ENCODE results near the gene CCDC169. TPM values are rescaled to one million over a fixed set of nuclear protein-coding genes. Genes with fewer than 3 reads are reported as not detected.
"Not testable (repeated sequence)": the region's sequence is repeated elsewhere in the genome, so short reads cannot be mapped to it uniquely, and the experiment has no call there.

Gene CCDC169
- total and polyA plus RNA-seq, 4 donors: 3.4 to 5.4 (median 4.7) TPM

DNA sequence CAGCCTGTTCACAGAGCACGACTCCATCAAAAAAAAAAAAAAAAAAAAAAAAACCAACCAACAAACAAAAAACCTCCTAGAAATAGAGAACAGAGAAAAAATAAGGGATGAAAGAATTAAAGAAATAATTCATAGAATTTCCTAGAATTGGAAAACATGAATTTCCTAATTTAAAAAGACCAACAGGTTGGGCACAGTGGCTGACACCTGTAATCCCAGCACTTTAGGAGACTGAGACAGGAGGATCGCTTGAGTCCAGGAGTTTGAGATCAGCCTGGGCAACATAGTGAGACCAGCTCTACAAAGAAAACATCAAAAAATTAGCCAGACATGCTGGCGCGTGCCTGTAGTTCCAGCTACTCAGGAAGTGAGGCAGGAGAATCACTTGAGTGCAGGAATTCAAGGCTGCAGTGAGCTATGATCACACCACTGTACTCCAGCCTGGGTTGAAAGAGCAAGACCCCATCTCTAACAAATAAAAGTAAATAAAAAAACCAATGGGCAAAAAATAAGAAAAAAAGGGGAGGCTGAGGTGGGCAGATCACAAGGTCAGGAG, 42.1 kb upstream of the CCDC169 start:
- H3K27ac ChIP-seq (ENCODE audit: low read depth, low read length): no peak overlapping the region
- H3K36me3 ChIP-seq (ENCODE audit: control insufficient read depth, insufficient read depth, low read length): no peaks in the 10 kb centered on the region
- H3K4me3 ChIP-seq (ENCODE audit: low read depth, low read length): no peak overlapping the region
- 100% methylated on average over 3 of the region's 4 CpGs for WGBS (ENCODE audit: insufficient coverage)
- no peak for DNase-seq (ENCODE audit: low read depth in 4 of 6, low spot score in 6 of 6)
- no peaks in the 10 kb centered on the region for H3K9me3 ChIP-seq (ENCODE audit: control insufficient read depth, insufficient read depth, low read length)
- H3K27me3 ChIP-seq (ENCODE audit: control insufficient read depth, insufficient read depth, low read length): no peaks in the 10 kb centered on the region
- peaks cover 2% of the 10 kb centered on the region for H3K4me1 ChIP-seq (ENCODE audit: control insufficient read depth, insufficient read depth, low read length)

- whole genome bisulfite sequencing (ENCODE audit: insufficient coverage): no CpG with 5 or more reads among the region's 3 CpGs
- Histone ChIP-seq H3K4me3 (ENCODE audit: low read depth, low read length) (no peak overlapping the region), H3K27ac (ENCODE audit: low read depth, low read length) (no peak overlapping the region), H3K4me1 (ENCODE audit: control insufficient read depth, insufficient read depth, low read length) (no peaks in the 10 kb centered on the region), H3K9me3 (ENCODE audit: control insufficient read depth, insufficient read depth, low read length) (no peaks in the 10 kb centered on the region), H3K36me3 (ENCODE audit: control insufficient read depth, insufficient read depth, low read length) (no peaks in the 10 kb centered on the region), H3K27me3 (ENCODE audit: control insufficient read depth, insufficient read depth, low read length) (no peaks in the 10 kb centered on the region)
- DNase-seq (ENCODE audit: low read depth in 4 of 6, low spot score in 6 of 6): no peak
Observed at GRCh38 chr13:36337938-36338641, 40.5 kb upstream of the CCDC169 start.

DNA sequence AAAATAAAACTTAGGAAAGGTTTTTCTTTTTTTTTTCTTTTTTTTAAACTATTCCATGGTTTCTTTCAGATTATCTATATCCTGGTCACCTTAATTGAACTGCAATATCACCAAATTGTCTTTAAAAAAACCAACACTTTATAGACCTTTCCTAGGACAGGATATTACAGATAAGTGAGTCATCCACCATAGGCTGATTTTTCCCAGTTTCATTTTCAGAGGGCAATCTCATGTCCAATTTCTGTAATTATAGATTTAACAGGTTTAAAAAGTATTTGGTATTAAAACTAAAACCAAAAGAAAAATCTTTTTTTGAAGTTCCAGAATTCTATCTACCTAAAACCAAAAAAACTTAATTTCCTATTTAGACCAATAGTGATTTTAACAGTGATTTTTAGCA, 35.4 kb upstream of the CCDC169 start:
- H3K9me3 ChIP-seq (ENCODE audit: control insufficient read depth, insufficient read depth, low read length): no peaks in the 10 kb centered on the region
- peaks cover 4% of the 10 kb centered on the region for H3K36me3 ChIP-seq (ENCODE audit: control insufficient read depth, insufficient read depth, low read length)
- H3K4me3 ChIP-seq (ENCODE audit: low read depth, low read length): no peak overlapping the region
- no peak for DNase-seq (ENCODE audit: low read depth in 4 of 6, low spot score in 6 of 6)
- no peak overlapping the region for H3K27ac ChIP-seq (ENCODE audit: low read depth, low read length)
- H3K27me3 ChIP-seq (ENCODE audit: control insufficient read depth, insufficient read depth, low read length): no peaks in the 10 kb centered on the region
- H3K4me1 ChIP-seq (ENCODE audit: control insufficient read depth, insufficient read depth, low read length): no peaks in the 10 kb centered on the region

- not testable (repeated sequence) for H3K4me1 ChIP-seq (ENCODE audit: control insufficient read depth, insufficient read depth, low read length); H3K27ac ChIP-seq (ENCODE audit: low read depth, low read length); H3K9me3 ChIP-seq (ENCODE audit: control insufficient read depth, insufficient read depth, low read length); H3K4me3 ChIP-seq (ENCODE audit: low read depth, low read length); H3K27me3 ChIP-seq (ENCODE audit: control insufficient read depth, insufficient read depth, low read length); DNase-seq (ENCODE audit: low read depth in 4 of 6, low spot score in 6 of 6); H3K36me3 ChIP-seq (ENCODE audit: control insufficient read depth, insufficient read depth, low read length)
Observed at GRCh38 chr13:36332255-36332654, 34.6 kb upstream of the CCDC169 start.

GRCh38 chr13:36331280-36331679, 33.7 kb upstream of the CCDC169 start:
- no peak for DNase-seq (ENCODE audit: low read depth in 4 of 6, low spot score in 6 of 6)
- Histone ChIP-seq H3K36me3 (ENCODE audit: control insufficient read depth, insufficient read depth, low read length) (peaks cover 8% of the 10 kb centered on the region), H3K9me3 (ENCODE audit: control insufficient read depth, insufficient read depth, low read length) (no peaks in the 10 kb centered on the region), H3K4me3 (ENCODE audit: low read depth, low read length) (no peak overlapping the region), H3K27me3 (ENCODE audit: control insufficient read depth, insufficient read depth, low read length) (no peaks in the 10 kb centered on the region), H3K4me1 (ENCODE audit: control insufficient read depth, insufficient read depth, low read length) (no peaks in the 10 kb centered on the region), H3K27ac (ENCODE audit: low read depth, low read length) (no peak overlapping the region)
- WGBS (ENCODE audit: insufficient coverage): 74% methylated on average over 2 of the region's 4 CpGs

DNA sequence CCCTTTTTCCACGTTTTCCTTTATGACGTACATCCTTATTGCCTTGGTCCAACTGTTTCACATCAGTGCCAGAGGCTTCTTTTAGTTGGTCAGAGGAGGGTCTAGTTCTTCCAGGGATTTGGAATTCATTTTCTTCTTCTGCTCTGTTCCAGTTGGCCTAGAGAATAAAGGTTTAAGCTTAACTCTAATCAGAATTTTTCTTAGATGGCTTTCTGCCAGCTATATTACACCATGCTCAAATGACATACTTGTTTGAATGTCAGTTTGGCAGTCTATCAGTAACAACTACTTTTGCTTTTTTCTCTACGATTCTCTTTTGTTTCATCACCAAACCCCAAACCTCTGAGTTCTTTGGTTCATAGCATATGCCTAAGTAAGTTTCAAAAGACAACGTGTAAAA, 31.7 kb upstream of the CCDC169 start:
- H3K27me3 ChIP-seq (ENCODE audit: control insufficient read depth, insufficient read depth, low read length): no peaks in the 10 kb centered on the region
- H3K9me3 ChIP-seq (ENCODE audit: control insufficient read depth, insufficient read depth, low read length): no peaks in the 10 kb centered on the region
- no peak for DNase-seq (ENCODE audit: low read depth in 4 of 6, low spot score in 6 of 6)
- no peak overlapping the region for H3K4me3 ChIP-seq (ENCODE audit: low read depth, low read length)
- no peaks in the 10 kb centered on the region for H3K4me1 ChIP-seq (ENCODE audit: control insufficient read depth, insufficient read depth, low read length)
- WGBS (ENCODE audit: insufficient coverage): no CpG with 5 or more reads among the region's 4 CpGs
- H3K27ac ChIP-seq (ENCODE audit: low read depth, low read length): no peak overlapping the region
- H3K36me3 ChIP-seq (ENCODE audit: control insufficient read depth, insufficient read depth, low read length): peaks cover 8% of the 10 kb centered on the region

DNA sequence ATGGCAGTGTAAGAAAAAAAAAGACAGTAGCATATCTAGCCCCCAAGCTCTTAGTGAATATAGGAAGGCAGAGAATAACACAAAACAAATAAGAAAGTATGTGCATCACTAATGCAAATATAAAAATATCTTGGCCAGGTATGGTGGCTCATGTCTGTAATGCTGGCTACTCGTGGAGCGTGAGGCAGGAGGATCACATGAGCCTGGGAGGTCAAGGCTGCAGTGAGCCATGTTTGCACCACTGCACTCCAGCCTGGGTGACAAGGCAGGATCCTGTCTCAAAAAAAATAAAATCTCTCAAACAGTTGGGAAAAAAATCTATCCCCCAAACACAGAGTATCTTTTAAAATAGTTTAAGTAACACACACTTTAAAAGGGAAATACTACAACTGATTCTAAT, 31.2 kb upstream of the CCDC169 start:
- no peak overlapping the region for H3K27ac ChIP-seq (ENCODE audit: low read depth, low read length)
- WGBS (ENCODE audit: insufficient coverage): 92% methylated on average over 2 of the region's 2 CpGs
- H3K9me3 ChIP-seq (ENCODE audit: control insufficient read depth, insufficient read depth, low read length): no peaks in the 10 kb centered on the region
- H3K4me3 ChIP-seq (ENCODE audit: low read depth, low read length): no peak overlapping the region
- H3K4me1 ChIP-seq (ENCODE audit: control insufficient read depth, insufficient read depth, low read length): no peaks in the 10 kb centered on the region
- no peak for DNase-seq (ENCODE audit: low read depth in 4 of 6, low spot score in 6 of 6)
- no peaks in the 10 kb centered on the region for H3K27me3 ChIP-seq (ENCODE audit: control insufficient read depth, insufficient read depth, low read length)
- peaks cover 8% of the 10 kb centered on the region for H3K36me3 ChIP-seq (ENCODE audit: control insufficient read depth, insufficient read depth, low read length)

DNA sequence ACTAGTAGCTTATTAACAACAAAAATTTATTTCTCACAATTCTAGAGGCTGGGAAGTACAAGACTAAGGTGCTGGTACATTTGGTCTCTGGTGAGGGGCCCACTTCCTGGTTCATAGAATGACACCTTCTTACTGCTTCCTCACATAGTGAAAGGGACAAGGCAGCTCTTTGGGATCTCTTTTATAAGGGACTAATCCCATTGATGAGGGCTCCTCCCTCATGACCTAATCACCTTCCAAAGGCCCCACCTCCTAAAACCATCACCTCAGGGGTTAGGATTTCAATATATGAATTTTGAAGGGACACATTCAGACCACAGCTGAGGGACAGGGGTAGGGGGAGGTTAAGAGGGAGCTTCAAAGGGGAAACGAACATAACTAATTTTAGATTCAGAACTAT, 28.3 kb upstream of the CCDC169 start:
- Histone ChIP-seq H3K27ac (ENCODE audit: low read depth, low read length) (no peak overlapping the region), H3K4me3 (ENCODE audit: low read depth, low read length) (no peak overlapping the region), H3K36me3 (ENCODE audit: control insufficient read depth, insufficient read depth, low read length) (peaks cover 12% of the 10 kb centered on the region), H3K27me3 (ENCODE audit: control insufficient read depth, insufficient read depth, low read length) (no peaks in the 10 kb centered on the region), H3K9me3 (ENCODE audit: control insufficient read depth, insufficient read depth, low read length) (no peaks in the 10 kb centered on the region), H3K4me1 (ENCODE audit: control insufficient read depth, insufficient read depth, low read length) (no peaks in the 10 kb centered on the region)
- DNase-seq (ENCODE audit: low read depth in 4 of 6, low spot score in 6 of 6): no peak
- no CpG with 5 or more reads among the region's 1 CpG for WGBS (ENCODE audit: insufficient coverage)

GRCh38 chr13:36324881-36325280, 27.3 kb upstream of the CCDC169 start:
- peaks cover 12% of the 10 kb centered on the region for H3K36me3 ChIP-seq (ENCODE audit: control insufficient read depth, insufficient read depth, low read length)
- not testable (repeated sequence) for DNase-seq (ENCODE audit: low read depth in 4 of 6, low spot score in 6 of 6); H3K4me3 ChIP-seq (ENCODE audit: low read depth, low read length); H3K4me1 ChIP-seq (ENCODE audit: control insufficient read depth, insufficient read depth, low read length); H3K27ac ChIP-seq (ENCODE audit: low read depth, low read length); H3K9me3 ChIP-seq (ENCODE audit: control insufficient read depth, insufficient read depth, low read length); H3K27me3 ChIP-seq (ENCODE audit: control insufficient read depth, insufficient read depth, low read length)
- 80% methylated on average over 4 of the region's 5 CpGs for WGBS (ENCODE audit: insufficient coverage)

- Histone ChIP-seq H3K4me1 (ENCODE audit: control insufficient read depth, insufficient read depth, low read length) (no peaks in the 10 kb centered on the region), H3K27me3 (ENCODE audit: control insufficient read depth, insufficient read depth, low read length) (no peaks in the 10 kb centered on the region), H3K27ac (ENCODE audit: low read depth, low read length) (no peak overlapping the region), H3K36me3 (ENCODE audit: control insufficient read depth, insufficient read depth, low read length) (peaks cover 12% of the 10 kb centered on the region), H3K9me3 (ENCODE audit: control insufficient read depth, insufficient read depth, low read length) (no peaks in the 10 kb centered on the region), H3K4me3 (ENCODE audit: low read depth, low read length) (no peak overlapping the region)
- WGBS (ENCODE audit: insufficient coverage): no CpG with 5 or more reads among the region's 1 CpG
- DNase-seq (ENCODE audit: low read depth in 4 of 6, low spot score in 6 of 6): no peak
Observed at GRCh38 chr13:36323951-36324566, 26.4 kb upstream of the CCDC169 start.
